Vagina (tissue), 2 donors: ENCODE data around the gene STK40. TPM values are rescaled to one million over a fixed set of nuclear protein-coding genes. Genes with fewer than 3 reads are reported as not detected.

ENCODE experiments used
- DNase-seq, 2 donors: peaks; one replicate each; pipeline ENCODE4 v3.0.0-alpha.2; 2017; ENCODE audit errors: extremely low spot score in 2 of 2
- H3K27ac ChIP-seq: fragments of 200-600 bp; sonication (generic); one replicate; pipeline ENCODE4 v1.5.1; 2019
- H3K27me3 ChIP-seq: fragments of 200-600 bp; sonication (generic); one replicate; pipeline ENCODE4 v1.5.1; 2019
- H3K36me3 ChIP-seq, 2 donors: fragments of 200-600 bp; sonication (generic); one replicate each; pipeline ENCODE4 v1.5.1; 2017 to 2019
- H3K4me1 ChIP-seq: fragments of 200-600 bp; sonication (generic); one replicate; pipeline ENCODE4 v1.5.1; 2019
- H3K4me3 ChIP-seq, 2 donors: fragments of 200-600 bp; sonication (generic); 1 replicate in 1 of 2; 2 replicates in 1 of 2; pipeline ENCODE4 v1.5.1; 2016 to 2019
- H3K9me3 ChIP-seq: fragments of 200-600 bp; sonication (generic); one replicate; pipeline ENCODE4 v1.5.1; 2019
- POLR2A ChIP-seq, 2 donors: fragments of 450-650 bp; IDR thresholded peaks; one replicate each; pipeline ENCODE4 v1.6.1; 2017; ENCODE audit warnings: antibody characterized with exemption in 2 of 2, mild to moderate bottlenecking in 2 of 2, moderate library complexity in 2 of 2
- POLR2AphosphoS5 ChIP-seq, 2 donors: sonication (generic); formaldehyde crosslinking; IDR thresholded peaks; one replicate each; pipeline ENCODE4 v1.9.0; 2017; ENCODE audit warnings: antibody characterized with exemption in 2 of 2, mild to moderate bottlenecking in 2 of 2, low read depth in 1 of 2; ENCODE audit not compliant: insufficient read depth in 1 of 2
- intact Hi-C: fragments of 100-400 bp; cut with DNase I; formaldehyde crosslinking; loops from one replicate; pipeline ENCODE4 v1.15.1; 2023
- total RNA-seq: library from RNA; depleted of rRNA; stranded (reverse); fragments of >200 nt; gene quantifications from one replicate; pipeline ENCODE4 v1.2.3, GENCODE V29; 2016
- TF ChIP-seq, protein P1 (sequence below), 3 experiments: fragments of 450-650 bp in 2 of 3; fragments of 200-600 bp in 1 of 3; sonication (generic) in 1 of 3; IDR thresholded peaks; one replicate each; pipeline ENCODE4 v1.5.1; 2017 to 2019; ENCODE audit warnings: antibody characterized with exemption in 3 of 3, mild to moderate bottlenecking in 2 of 3, moderate library complexity in 2 of 3

The STK40 gene
- total RNA-seq, 1 donor from 2014 or later, result 35.4 TPM

DNA sequence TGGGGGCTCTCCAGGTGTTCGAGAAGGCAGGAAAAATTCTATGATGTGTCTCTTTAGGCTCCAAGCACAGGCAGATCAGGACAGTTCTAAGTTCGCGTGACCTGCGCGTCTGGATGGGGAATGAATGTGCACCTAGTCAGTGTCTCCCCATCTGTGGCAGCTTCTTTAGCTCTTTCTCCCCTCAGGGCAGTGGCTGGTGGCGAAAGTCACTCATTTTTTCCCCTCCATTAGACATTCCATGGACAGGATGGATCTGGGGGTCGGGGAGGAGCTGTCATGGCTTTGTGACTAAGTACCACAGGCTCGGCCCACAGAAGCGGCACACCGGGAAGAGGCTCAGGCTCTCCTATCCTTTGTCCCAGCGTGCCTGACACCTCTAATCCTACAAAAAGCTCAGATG lies 31.2 kb downstream of the STK40 start:
- Histone ChIP-seq H3K36me3 (peaks cover 0 to 53% of the 10 kb centered on the region in 2 donors), H3K27ac (no peak overlapping the region), H3K4me1 (peaks cover 43% of the 10 kb centered on the region), H3K9me3 (no peaks in the 10 kb centered on the region), H3K4me3 (no peak overlapping the region), H3K27me3 (no peaks in the 10 kb centered on the region)
- DNase-seq, result no peak
- intact Hi-C loops, result no loop called here
- TF ChIP-seq, protein P1, sequence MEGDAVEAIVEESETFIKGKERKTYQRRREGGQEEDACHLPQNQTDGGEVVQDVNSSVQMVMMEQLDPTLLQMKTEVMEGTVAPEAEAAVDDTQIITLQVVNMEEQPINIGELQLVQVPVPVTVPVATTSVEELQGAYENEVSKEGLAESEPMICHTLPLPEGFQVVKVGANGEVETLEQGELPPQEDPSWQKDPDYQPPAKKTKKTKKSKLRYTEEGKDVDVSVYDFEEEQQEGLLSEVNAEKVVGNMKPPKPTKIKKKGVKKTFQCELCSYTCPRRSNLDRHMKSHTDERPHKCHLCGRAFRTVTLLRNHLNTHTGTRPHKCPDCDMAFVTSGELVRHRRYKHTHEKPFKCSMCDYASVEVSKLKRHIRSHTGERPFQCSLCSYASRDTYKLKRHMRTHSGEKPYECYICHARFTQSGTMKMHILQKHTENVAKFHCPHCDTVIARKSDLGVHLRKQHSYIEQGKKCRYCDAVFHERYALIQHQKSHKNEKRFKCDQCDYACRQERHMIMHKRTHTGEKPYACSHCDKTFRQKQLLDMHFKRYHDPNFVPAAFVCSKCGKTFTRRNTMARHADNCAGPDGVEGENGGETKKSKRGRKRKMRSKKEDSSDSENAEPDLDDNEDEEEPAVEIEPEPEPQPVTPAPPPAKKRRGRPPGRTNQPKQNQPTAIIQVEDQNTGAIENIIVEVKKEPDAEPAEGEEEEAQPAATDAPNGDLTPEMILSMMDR (IDR thresholded peaks at IDR 0.05), result no peak

DNA sequence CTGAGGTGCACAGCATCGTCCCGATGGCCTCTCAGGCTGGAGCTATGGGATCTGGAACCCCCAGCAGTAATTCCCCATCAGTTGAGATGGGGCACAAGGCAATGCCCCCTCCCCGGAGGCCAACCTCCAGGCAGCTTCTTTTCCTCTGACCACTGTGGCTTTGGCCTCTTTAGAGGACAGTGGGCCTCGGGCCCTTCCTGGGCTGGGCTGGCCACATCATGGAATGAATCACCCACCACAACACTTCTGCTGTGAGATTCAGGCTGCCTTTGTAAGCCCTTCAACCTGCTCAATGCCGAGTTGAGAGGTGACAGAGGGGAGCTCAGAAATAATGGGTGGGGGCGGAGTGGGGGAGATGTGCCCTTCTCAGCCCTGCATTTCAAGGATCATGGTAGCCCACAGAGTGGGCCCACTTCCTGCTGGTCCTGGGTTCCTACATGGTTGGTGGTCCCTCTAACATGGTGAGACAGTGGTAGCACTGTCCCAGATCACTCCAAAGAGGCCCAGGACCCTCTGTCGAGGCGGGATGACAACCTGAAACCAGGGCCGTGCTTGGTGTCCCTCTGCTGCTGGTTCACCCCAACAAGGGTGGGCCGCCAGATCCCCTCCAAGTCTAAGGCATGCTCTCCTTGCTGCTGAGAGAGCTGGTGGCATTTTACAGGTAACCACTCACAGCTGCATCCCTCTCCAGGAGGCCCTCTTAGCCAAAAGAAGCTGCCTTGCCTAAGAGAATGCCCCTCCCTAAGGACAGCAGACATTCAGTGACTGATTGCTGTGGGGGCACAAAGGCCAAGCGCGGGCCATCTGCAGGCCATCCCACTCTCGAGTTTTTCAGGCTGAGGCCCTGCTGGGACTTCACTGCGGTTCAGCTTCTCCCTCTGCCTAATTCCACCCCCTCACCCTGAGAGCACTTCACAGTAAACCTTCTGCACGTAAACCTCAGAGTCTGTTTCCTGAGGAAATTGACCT lies 32.5 kb downstream of the STK40 start:
- no peak for DNase-seq
- no peak for TF ChIP-seq POLR2AphosphoS5 (IDR thresholded peaks at IDR 0.05; ENCODE audit: insufficient read depth in 1 of 2, low read depth in 1 of 2)
- TF ChIP-seq POLR2A (IDR thresholded peaks at IDR 0.05), result no peak
- TF ChIP-seq, protein P1 (IDR thresholded peaks at IDR 0.05), result no peak
- Histone ChIP-seq H3K4me1 (peaks cover 46% of the 10 kb centered on the region), H3K27me3 (no peaks in the 10 kb centered on the region), H3K9me3 (no peaks in the 10 kb centered on the region), H3K27ac (no peak overlapping the region), H3K4me3 (no peak overlapping the region), H3K36me3 (peaks cover 0 to 45% of the 10 kb centered on the region in 2 donors)
- intact Hi-C loops, result no loop called here

DNA sequence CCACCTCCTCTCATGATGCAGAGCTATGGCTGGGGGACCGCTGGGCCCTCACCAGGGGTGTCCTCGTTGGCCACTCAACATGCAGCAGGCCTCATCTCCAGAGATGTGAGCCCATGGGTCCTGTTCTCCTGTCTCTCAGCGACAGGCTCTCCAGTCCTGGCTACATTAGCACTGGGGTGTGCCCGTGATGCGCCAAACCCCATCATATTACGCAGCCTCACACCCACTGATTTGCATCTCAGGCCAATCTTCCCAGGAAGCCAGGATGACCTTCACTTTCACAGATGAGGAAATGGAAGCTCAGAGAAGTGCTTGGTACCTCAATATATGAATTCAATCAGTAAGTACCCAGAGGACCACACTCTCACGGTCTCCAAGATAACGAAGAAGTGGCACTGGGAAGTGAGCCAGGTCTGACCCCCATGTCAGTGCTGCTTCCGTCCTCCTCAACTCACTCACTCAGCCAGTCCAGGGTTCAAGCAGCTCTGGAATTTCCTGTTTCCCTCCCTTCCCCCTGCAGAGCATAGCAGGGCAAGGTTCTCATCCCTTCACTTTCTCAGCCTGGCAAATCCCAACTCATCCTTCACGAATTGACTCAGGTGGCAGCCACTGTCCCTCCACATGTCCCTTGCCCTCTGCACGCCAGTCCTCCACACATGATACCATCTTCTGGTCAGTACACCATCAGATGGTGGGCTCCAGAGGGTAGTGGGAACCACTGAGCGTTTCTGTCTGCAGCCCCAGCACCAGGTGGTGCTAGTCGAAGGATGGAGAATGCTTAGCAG lies 33.4 kb downstream of the STK40 start:
- H3K27ac ChIP-seq, result peak overlapping the region; percentile 80
- no peak for DNase-seq
- H3K4me1 ChIP-seq, result peaks cover 46% of the 10 kb centered on the region
- H3K9me3 ChIP-seq, result no peaks in the 10 kb centered on the region
- H3K36me3 ChIP-seq, result peaks cover 0 to 43% of the 10 kb centered on the region in 2 donors
- H3K27me3 ChIP-seq, result no peaks in the 10 kb centered on the region
- intact Hi-C loops, result no loop called here
- TF ChIP-seq POLR2AphosphoS5 (IDR thresholded peaks at IDR 0.05; ENCODE audit: insufficient read depth in 1 of 2, low read depth in 1 of 2) (no peak), POLR2A (IDR thresholded peaks at IDR 0.05) (no peak)
- TF ChIP-seq, protein P1 (IDR thresholded peaks at IDR 0.05), result no peak
- H3K4me3 ChIP-seq, result no peak overlapping the region

DNA sequence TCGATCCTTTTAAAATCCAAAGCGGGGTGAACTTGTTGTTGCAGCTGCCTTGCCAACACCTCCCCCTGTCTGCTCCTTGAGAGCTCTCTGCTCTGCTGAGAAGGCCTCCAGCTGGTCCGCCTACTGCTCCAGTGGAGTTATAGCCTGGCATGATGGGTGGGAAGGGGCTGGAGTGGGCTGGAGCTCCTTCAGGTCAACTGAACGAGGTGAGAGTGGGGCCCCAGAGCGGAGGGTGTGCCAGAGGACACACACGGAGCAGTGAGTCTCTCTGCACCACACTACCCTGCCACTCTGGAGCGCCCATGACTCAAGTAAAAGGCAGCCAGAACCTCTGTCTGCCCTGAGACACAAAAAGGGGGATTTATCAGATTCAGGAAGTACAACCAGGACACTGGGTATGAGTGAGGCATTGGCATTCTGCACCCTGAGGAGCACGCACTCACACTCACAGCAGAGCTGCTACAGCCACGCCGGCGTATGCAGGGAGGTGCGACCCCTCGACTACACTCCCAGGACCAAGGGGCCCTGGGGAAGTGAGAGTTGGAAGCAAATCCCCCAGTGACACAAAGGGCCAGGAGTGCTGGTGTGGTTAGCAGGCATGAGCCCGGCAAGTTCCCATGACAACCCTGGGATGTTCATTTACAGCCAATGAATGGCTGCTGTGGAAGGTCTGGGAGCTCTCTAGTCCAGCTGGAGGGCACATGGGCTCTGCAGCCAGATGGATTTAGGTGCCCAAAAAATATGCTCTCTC lies 34.3 kb downstream of the STK40 start:
- Histone ChIP-seq H3K9me3 (no peaks in the 10 kb centered on the region), H3K36me3 (peaks cover 0 to 48% of the 10 kb centered on the region in 2 donors), H3K27me3 (no peaks in the 10 kb centered on the region), H3K4me3 (peak overlapping the region in 1 of 2 donors; percentile 8), H3K27ac (peak overlapping the region; percentile 80), H3K4me1 (peaks cover 46% of the 10 kb centered on the region)
- TF ChIP-seq, protein P1 (IDR thresholded peaks at IDR 0.05), result no peak
- no peak for TF ChIP-seq POLR2A (IDR thresholded peaks at IDR 0.05)
- no peak for TF ChIP-seq POLR2AphosphoS5 (IDR thresholded peaks at IDR 0.05; ENCODE audit: insufficient read depth in 1 of 2, low read depth in 1 of 2)
- intact Hi-C loops, result no loop called here
- no peak for DNase-seq
